Measurements from ENCODE around the gene STK26.

GRCh38 chrX:132059973-132060540, 37.0 kb downstream of the STK26 start:
- TF ChIP-seq CTCF (IDR thresholded peaks at IDR 0.05), result no peak
- no peak for TF ChIP-seq POLR2A (IDR thresholded peaks at IDR 0.05)

Measured in lower leg skin (tissue), 3 donors.